ENCODE data around the gene SOCS3. TPM values are rescaled to one million over a fixed set of nuclear protein-coding genes. Genes with fewer than 3 reads are reported as not detected.
A peak's percentile ranks its signal among the peaks of the same experiment; 100 is the strongest.
"Not testable (repeated sequence)": the region's sequence is repeated elsewhere in the genome, so short reads cannot be mapped to it uniquely, and the experiment has no call there.

SOCS3 gene
- total and polyA plus RNA-seq, 2 experiments from 2014 or later = 33.3 to 59.0 TPM

- Histone ChIP-seq H3K9me3 (ENCODE audit: low read depth) (no peaks in the 10 kb centered on the region), H3K27ac (peak overlapping the region; percentile 49), H3K4me1 (ENCODE audit: low read depth) (peaks cover 16% of the 10 kb centered on the region), H3K4me3 (peak overlapping the region; percentile 43), H3K36me3 (no peaks in the 10 kb centered on the region), H3K27me3 (peaks cover 2% of the 10 kb centered on the region)
- no peak for TF ChIP-seq CTCF (IDR thresholded peaks at IDR 0.05; ENCODE audit: low read depth, low read length)
- DNase-seq (ENCODE audit: low read depth in 1 of 2, low spot score in 1 of 2) = peak; percentile 69 to 79
Measured at GRCh38 chr17:78313735-78314648, 45.9 kb downstream of the SOCS3 start.

- not testable (repeated sequence) for H3K36me3 ChIP-seq; H3K27ac ChIP-seq; DNase-seq (ENCODE audit: low read depth in 1 of 2, low spot score in 1 of 2)
Measured at GRCh38 chr17:78309659-78310255, 50.1 kb downstream of the SOCS3 start.

GRCh38 chr17:78307887-78308638 lies 51.8 kb downstream of the SOCS3 start:
- H3K9me3 ChIP-seq (ENCODE audit: low read depth) = no peaks in the 10 kb centered on the region
- DNase-seq (ENCODE audit: low read depth in 1 of 2, low spot score in 1 of 2) = no peak
- no peaks in the 10 kb centered on the region for H3K36me3 ChIP-seq
- H3K4me1 ChIP-seq (ENCODE audit: low read depth) = no peaks in the 10 kb centered on the region
- H3K27ac ChIP-seq = no peak overlapping the region
- H3K27me3 ChIP-seq = peaks cover 2% of the 10 kb centered on the region
- no peak for TF ChIP-seq CTCF (IDR thresholded peaks at IDR 0.05; ENCODE audit: low read depth, low read length)
- no peak overlapping the region for H3K4me3 ChIP-seq

More at GRCh38 chr17:78309659-78310255, 50.1 kb downstream of the SOCS3 start:
- H3K4me1 ChIP-seq (ENCODE audit: low read depth); H3K9me3 ChIP-seq (ENCODE audit: low read depth); H3K4me3 ChIP-seq; H3K27me3 ChIP-seq: not testable (repeated sequence)

GRCh38 chr17:78306913-78307312 lies 53.0 kb downstream of the SOCS3 start:
- no peaks in the 10 kb centered on the region for H3K36me3 ChIP-seq
- no peaks in the 10 kb centered on the region for H3K27me3 ChIP-seq
- no peak for DNase-seq (ENCODE audit: low read depth in 1 of 2, low spot score in 1 of 2)
- H3K9me3 ChIP-seq (ENCODE audit: low read depth) = no peaks in the 10 kb centered on the region
- H3K4me3 ChIP-seq = no peak overlapping the region
- no peaks in the 10 kb centered on the region for H3K4me1 ChIP-seq (ENCODE audit: low read depth)
- no peak overlapping the region for H3K27ac ChIP-seq
- no peak for TF ChIP-seq CTCF (IDR thresholded peaks at IDR 0.05; ENCODE audit: low read depth, low read length)

Other genes with a start within 250 kb of the SOCS3 start
- 83.0 and 144 TPM in 2 replicates for gene TMC6, start 231.3 kb downstream of the SOCS3 start, total RNA-seq
- gene TMC6, start 231.3 kb downstream of the SOCS3 start, polyA plus RNA-seq = 85.4 and 128 TPM in 2 replicates
- 0.42 and 1.1 TPM in 2 replicates for gene TMC8, start 229.3 kb downstream of the SOCS3 start, total RNA-seq
- 1.8 and 3.1 TPM in 2 replicates for gene TMC8, start 229.3 kb downstream of the SOCS3 start, polyA plus RNA-seq
- not detected in 2 replicates for gene C17orf99, start 213.7 kb downstream of the SOCS3 start, total RNA-seq
- gene C17orf99, start 213.7 kb downstream of the SOCS3 start, polyA plus RNA-seq = not detected in 2 replicates
- 107 and 126 TPM in 2 replicates for gene SYNGR2, start 191.5 kb downstream of the SOCS3 start, total RNA-seq
- 262 and 269 TPM in 2 replicates for gene SYNGR2, start 191.5 kb downstream of the SOCS3 start, polyA plus RNA-seq
- 21.1 and 35.4 TPM in 2 replicates for gene TK1, start 173.0 kb downstream of the SOCS3 start, total RNA-seq
- 40.8 and 57.5 TPM in 2 replicates for gene TK1, start 173.0 kb downstream of the SOCS3 start, polyA plus RNA-seq
- gene AFMID, start 172.7 kb downstream of the SOCS3 start, total RNA-seq = 47.7 and 85.8 TPM in 2 replicates
- 23.6 and 40.1 TPM in 2 replicates for gene AFMID, start 172.7 kb downstream of the SOCS3 start, polyA plus RNA-seq
- gene BIRC5, start 145.8 kb downstream of the SOCS3 start, total RNA-seq = 15.0 and 65.2 TPM in 2 replicates
- gene BIRC5, start 145.8 kb downstream of the SOCS3 start, polyA plus RNA-seq = 17.7 and 112 TPM in 2 replicates
- gene TMEM235, start 128.4 kb downstream of the SOCS3 start, total RNA-seq = 2.0 and 5.2 TPM in 2 replicates
- gene TMEM235, start 128.4 kb downstream of the SOCS3 start, polyA plus RNA-seq = 1.7 and 2.3 TPM in 2 replicates
- gene PGS1, start 18.6 kb upstream of the SOCS3 start, total RNA-seq = 52.5 and 64.7 TPM in 2 replicates
- gene PGS1, start 18.6 kb upstream of the SOCS3 start, polyA plus RNA-seq = 46.7 and 50.7 TPM in 2 replicates
- 0.11 TPM in 1 of 2 replicates, not detected in the other for gene DNAH17, start 217.3 kb upstream of the SOCS3 start, total RNA-seq
- gene DNAH17, start 217.3 kb upstream of the SOCS3 start, polyA plus RNA-seq = 1.7 and 4.5 TPM in 2 replicates